HG03135 (cell line): ENCODE data around the gene ALK.

ENCODE experiments used
- ATAC-seq: cut with Tn5 transposase; IDR thresholded peaks from one replicate; pipeline ENCODE4 v1.9.1; 2021; ENCODE audit warnings: mild to moderate bottlenecking, moderate library complexity; ENCODE audit not compliant: unreplicated experiment

ALK gene

DNA sequence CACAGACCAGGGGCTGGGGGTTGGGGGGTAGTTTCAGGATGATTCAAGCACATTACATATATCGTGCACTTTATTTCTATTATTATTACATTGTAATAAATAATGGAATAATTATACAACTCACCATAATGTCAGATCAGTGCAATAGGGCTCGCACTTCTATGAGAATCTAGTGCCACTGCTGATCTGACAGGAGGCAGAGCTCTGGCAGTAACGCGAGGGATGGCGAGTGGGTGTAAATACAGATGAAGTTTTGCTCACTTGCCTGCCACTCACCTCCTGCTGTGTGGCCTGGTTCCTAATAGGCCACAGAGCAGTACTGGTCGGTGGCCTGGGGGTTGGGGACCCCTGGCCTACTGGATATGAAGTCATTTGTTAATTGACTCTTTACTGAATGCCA lies 615.6 kb downstream of the ALK start:
- no peak for ATAC-seq

GRCh38 chr2:29304399-29305060 lies 616.9 kb downstream of the ALK start:
- ATAC-seq = no peak

- ATAC-seq = no peak
These were observed 624.8 kb downstream of the ALK start for GRCh38 chr2:29296585-29296984.

GRCh38 chr2:29295845-29296244 lies 625.5 kb downstream of the ALK start:
- ATAC-seq = no peak

DNA sequence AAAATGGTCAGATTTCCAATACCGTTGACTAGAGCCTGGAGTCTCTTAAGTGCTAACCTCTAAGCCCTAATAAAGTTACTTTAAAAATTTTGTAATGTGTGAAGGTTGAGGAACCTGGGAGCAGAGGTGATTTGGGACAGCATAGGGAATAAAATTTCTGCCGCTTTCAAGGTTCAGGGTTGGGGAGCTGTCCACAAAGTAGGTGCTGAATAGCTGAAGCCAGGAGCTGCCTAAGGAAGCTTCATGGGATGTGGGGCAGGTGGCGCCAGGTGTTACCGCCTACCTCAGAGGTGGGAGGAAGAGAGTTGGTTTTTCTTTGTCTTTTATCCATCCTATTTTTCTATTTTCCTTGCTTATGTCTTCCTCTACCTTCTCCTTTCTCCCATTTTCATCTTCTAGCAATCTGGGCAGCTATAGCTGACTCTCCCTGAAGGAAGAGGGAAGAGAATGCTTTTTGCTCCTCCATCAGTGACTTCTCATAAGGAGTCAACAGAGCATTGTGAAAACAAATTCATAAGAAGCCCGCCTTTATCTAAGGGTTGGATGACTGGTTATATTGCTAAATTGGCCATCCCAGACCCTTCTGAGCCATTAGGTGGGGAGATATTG lies 627.5 kb downstream of the ALK start:
- no peak for ATAC-seq

DNA sequence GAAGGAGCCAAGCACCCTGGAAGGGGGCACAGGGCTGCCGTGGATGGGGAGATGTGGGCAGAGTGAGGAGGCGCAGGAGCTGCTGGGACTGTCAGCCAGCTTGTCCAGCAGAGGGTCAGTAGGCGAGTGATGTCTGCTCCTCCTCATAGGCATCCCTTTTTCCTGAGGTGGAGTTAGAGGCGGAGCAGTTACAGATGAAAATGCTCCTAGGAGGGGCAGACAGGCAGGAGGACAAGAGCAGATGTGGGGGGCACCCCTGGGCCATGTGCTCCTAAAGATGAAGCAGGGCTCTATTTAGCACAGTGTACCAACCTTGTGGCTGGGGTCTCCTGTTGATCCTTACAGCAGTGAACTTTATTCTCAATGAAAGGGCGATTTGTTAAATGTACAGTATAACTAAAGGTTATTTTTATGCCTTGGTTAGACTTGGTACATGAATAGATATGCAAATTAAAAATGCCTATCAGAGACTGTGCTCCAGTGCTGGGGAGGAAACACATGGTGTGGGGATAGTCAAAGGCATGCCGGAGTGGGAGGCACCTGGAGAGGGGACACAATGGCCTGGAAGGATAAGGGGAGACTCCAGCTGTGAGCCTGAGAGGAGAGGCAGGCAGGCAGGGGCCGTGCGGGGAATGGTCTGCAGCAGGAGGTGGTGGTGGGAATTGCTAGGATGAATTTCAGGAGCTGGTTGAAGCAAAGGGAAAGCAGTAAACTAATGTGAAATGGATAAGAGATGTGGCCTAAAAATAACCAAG lies 630.9 kb downstream of the ALK start:
- no peak for ATAC-seq

- ATAC-seq = no peak
These were observed 636.7 kb downstream of the ALK start for GRCh38 chr2:29284671-29285070.

DNA sequence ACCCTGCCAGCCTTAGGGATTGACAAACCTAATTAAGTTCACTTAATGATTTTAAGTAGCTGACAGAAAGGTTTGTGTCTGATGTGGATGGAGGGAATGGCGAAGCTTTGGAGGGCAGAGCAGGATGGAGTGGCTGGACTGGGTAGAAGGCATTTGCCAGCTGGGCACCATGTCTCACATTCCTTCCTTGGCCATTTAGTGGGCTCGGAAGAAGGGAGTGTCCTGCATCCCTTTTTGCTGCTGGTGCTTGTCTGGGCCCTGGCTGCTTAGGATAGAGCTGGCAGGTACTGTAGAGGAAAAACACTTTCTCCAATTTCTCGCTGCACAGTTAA lies 639.5 kb downstream of the ALK start:
- ATAC-seq = no peak

DNA sequence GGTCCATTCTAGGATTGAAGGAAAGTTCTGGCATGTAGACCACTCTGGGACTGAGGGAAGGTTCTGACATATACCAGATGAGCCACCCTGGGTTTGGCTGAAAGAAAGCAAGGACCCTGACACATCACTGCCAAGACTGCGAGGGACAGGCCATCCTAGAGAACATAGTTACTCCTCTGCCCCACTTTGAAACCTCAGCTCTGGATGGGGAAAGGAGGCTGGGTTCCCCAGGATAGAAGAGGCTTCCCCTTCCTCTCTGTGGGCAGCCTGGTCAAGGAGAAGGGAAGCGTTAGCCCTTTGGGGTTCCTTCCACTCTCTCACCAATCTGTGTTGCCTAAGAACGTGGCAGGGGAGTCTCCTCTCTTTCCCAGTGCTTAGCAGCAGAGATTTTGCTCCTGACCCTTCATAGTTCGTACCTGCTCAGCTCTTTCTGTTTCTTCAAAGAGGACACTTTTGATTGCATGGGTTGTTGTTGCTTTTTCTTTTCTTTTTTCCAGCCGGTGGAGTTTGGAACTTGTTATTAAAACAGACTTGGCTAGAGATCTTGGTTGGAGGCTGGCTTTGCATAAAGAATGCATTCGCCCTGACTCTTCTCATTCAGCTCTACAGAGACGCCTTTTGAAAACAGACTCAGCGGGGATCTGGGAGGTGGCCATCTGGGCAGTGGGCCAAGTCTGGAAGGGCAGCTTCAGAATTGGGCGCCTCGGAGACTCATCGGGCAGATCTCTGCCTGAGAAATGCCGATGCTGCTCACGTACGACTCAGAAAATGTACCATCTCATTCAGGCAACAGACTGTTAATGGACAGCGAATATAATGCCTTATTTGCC lies 640.1 kb downstream of the ALK start:
- no peak for ATAC-seq

DNA sequence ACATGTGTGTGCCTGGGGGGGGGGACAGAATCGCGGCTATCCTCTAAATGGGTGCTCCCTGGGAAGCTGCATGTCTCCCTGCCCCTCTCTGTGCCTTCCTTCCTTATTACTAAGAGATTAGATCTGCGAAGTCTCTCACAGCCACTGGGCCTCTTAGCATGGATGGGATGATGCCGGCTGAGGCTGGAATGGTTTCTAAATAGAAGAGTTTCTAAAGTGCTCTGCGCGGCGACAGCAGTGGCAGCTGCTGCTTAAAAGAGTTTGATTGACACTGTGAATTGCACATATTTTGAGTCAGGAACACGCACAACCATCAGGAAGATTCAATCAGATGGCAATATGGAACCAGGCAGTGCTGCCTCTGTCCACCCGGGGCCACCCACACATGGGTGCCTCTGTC lies 642.4 kb downstream of the ALK start:
- no peak for ATAC-seq

GRCh38 chr2:29276151-29276550 lies 645.2 kb downstream of the ALK start:
- ATAC-seq = no peak

DNA sequence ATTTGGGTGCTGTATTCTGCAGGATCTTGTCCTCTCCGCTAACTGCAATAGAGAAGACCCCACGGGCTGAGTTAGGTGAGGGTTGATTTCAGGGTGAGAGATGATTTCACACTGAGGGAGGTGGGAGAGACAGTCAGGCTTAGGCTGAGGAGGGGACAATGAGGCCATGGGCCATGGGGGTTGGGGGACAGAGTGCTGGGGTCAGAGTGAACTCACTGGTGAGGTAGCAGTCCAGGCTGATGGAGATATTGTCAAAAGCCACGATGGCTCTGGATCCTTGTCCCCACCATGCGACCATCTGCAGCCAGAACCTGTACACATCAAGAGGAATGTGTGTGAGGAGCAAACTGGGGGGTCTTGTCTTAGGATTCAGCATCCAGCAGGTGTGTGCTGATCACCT lies 646.2 kb downstream of the ALK start:
- no peak for ATAC-seq

GRCh38 chr2:29273685-29274611 lies 647.4 kb downstream of the ALK start:
- ATAC-seq = no peak

DNA sequence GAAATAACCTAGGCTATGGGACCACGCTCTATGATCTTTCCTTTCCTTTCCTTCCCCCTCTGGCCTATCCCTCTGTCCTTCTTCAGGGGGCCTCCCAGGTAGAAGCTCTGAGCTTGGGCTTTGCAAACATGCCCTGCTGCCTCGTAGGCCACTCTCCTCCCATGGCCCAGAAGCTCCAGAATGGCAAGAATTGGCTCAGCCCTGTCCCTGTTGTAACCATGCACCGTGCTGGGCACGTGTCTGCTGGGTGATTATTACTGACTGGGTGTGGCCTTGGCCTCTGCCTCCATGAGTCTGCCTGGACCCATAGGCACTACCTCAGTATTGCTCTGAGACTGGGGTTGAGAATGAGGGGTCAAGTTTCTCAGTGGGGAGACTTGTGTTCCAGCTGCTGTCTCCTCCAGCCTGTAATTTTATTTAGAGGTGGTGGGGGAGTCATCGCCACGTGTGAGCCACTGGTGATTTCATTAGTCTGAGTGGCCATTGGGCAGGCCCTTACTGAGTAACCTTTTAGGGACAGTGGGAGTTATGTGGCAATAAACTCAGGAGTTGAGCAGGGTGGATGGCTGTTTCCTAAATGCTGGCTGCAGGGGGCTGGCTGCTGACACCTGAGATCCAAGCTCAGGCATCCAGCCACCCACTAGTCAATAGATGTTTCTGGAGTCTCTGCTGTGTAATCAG lies 648.2 kb downstream of the ALK start:
- ATAC-seq = no peak

GRCh38 chr2:29272311-29272710 lies 649.1 kb downstream of the ALK start:
- no peak for ATAC-seq

GRCh38 chr2:29270701-29271121 lies 650.7 kb downstream of the ALK start:
- no peak for ATAC-seq

DNA sequence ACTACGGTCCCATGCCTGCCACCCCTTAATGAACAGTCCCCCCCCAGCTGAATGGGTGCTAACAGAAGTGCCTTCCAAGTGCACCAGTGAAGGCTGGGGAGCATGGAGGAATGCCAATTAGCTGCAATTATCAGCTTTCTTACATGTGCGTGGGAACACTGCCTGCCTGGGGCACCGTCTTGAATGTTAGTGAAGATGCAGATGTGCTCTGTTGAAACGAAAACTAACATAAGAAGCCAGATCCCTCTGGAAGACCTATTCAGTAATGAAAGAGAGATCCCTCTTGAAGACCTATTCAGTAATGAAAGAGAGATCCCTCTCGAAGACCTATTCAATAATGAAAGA lies 651.6 kb downstream of the ALK start:
- no peak for ATAC-seq

GRCh38 chr2:29269095-29269764 lies 652.2 kb downstream of the ALK start:
- no peak for ATAC-seq

DNA sequence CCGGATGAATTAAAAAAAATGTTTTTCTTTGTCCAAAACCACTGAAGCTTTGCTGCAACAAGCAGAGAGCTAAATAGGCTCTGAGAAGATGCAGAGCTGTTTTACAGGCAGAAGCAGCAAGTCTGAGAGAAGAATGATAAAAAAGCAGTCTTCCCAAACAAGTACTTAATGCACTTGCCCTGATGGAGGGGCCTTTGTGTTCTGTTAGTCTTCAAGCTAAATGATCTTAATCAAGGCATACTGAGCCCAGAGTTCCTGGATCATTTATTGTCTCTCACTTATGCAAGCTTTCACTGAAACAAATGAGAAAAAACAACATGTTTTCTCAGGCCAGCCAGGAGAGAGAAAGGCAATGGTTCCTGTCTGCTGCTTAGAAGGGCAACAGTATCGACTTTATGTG lies 653.7 kb downstream of the ALK start:
- ATAC-seq = no peak
